Measurements from ENCODE around the gene SRGAP3.

GRCh38 chr3:9079676-9080075 lies 169.8 kb downstream of the SRGAP3 start:
- TF ChIP-seq ATF2 (IDR thresholded peaks at IDR 0.05; ENCODE audit: low read length) (no peak), CTCF (IDR thresholded peaks at IDR 0.05 in 2 of 3, conservative IDR thresholded peaks at IDR 0.05 in 1 of 3; ENCODE audit: control insufficient read depth in 2 of 3, extremely low read depth in 1 of 3, insufficient read depth in 1 of 3, low read depth in 3 of 3, low read length in 3 of 3) (no peak)
